H9 (cell line): ENCODE results near the gene FAAH. TPM values are rescaled to one million over a fixed set of nuclear protein-coding genes. Genes with fewer than 3 reads are reported as not detected.

ENCODE experiments used
- DNase-seq: peaks from one replicate; pipeline ENCODE4 v3.0.0-alpha.2; 2017
- H2AFZ ChIP-seq: one replicate; pipeline ENCODE4 v1.6.1; 2013; ENCODE audit warnings: mild to moderate bottlenecking, low read length, control low read depth, moderate library complexity
- H2AK5ac ChIP-seq: 2 replicates; pipeline ENCODE4 v1.6.1; 2013; ENCODE audit warnings: low read length, control low read depth, mixed read lengths; ENCODE audit not compliant: insufficient read length
- H2BK120ac ChIP-seq: one replicate; pipeline ENCODE4 v1.6.1; 2013; ENCODE audit warnings: low read depth, mild to moderate bottlenecking, low read length, control low read depth, inconsistent platforms; ENCODE audit not compliant: poor library complexity, severe bottlenecking
- H2BK12ac ChIP-seq: 2 replicates; pipeline ENCODE4 v1.6.1; 2013; ENCODE audit warnings: low read length, control low read depth, mixed read lengths, low read depth; ENCODE audit not compliant: insufficient read length
- H2BK15ac ChIP-seq: 2 replicates; pipeline ENCODE4 v1.6.1; 2013; ENCODE audit warnings: low read depth, low read length, control low read depth
- H2BK20ac ChIP-seq: one replicate; pipeline ENCODE4 v1.6.1; 2013; ENCODE audit warnings: low read depth, mild to moderate bottlenecking, low read length, control low read depth, inconsistent platforms; ENCODE audit not compliant: poor library complexity, severe bottlenecking
- H2BK5ac ChIP-seq: 2 replicates; pipeline ENCODE4 v1.6.1; 2013; ENCODE audit warnings: low read length, control low read depth, mixed read lengths; ENCODE audit not compliant: insufficient read length
- H3K14ac ChIP-seq: 2 replicates; pipeline ENCODE4 v1.6.1; 2013; ENCODE audit warnings: low read length, control low read depth; ENCODE audit not compliant: insufficient read depth
- H3K18ac ChIP-seq: 2 replicates; pipeline ENCODE4 v1.6.1; 2013; ENCODE audit warnings: low read depth, mild to moderate bottlenecking, mixed read lengths, low read length, control low read depth; ENCODE audit not compliant: insufficient read length
- H3K23ac ChIP-seq: 2 replicates; pipeline ENCODE4 v1.6.1; 2013; ENCODE audit warnings: low read length, control low read depth, mixed read lengths, low read depth; ENCODE audit not compliant: insufficient read length
- H3K23me2 ChIP-seq: 2 replicates; pipeline ENCODE4 v1.6.1; 2013; ENCODE audit warnings: low read depth, mild to moderate bottlenecking, mixed read lengths, low read length, control low read depth; ENCODE audit not compliant: insufficient read length, poor library complexity, severe bottlenecking
- H3K27ac ChIP-seq: 2 replicates; pipeline ENCODE4 v1.5.1; 2013; ENCODE audit warnings: low read length, control low read depth, mixed read lengths, low read depth; ENCODE audit not compliant: insufficient read length
- H3K27me3 ChIP-seq: 2 replicates; pipeline ENCODE4 v1.6.1; 2013; ENCODE audit warnings: low read length, control low read depth, inconsistent platforms; ENCODE audit not compliant: insufficient read depth
- H3K4ac ChIP-seq: 2 replicates; pipeline ENCODE4 v1.6.1; 2013; ENCODE audit warnings: low read depth, mild to moderate bottlenecking, control low read depth, inconsistent platforms, low read length, moderate library complexity
- H3K4me1 ChIP-seq: 2 replicates; pipeline ENCODE4 v1.6.1; 2013; ENCODE audit warnings: low read length, control low read depth, inconsistent platforms; ENCODE audit not compliant: insufficient read depth
- H3K4me2 ChIP-seq: 2 replicates; pipeline ENCODE4 v1.6.1; 2013; ENCODE audit warnings: low read length, control low read depth, mixed read lengths; ENCODE audit not compliant: insufficient read length, insufficient read depth
- H3K56ac ChIP-seq: 2 replicates; pipeline ENCODE4 v1.6.1; 2013; ENCODE audit warnings: low read depth, mild to moderate bottlenecking, mixed read lengths, low read length, control low read depth; ENCODE audit not compliant: insufficient read length
- H3K79me1 ChIP-seq: 2 replicates; pipeline ENCODE4 v1.6.1; 2013; ENCODE audit warnings: low read depth, mild to moderate bottlenecking, moderate library complexity, low read length, control low read depth, inconsistent platforms; ENCODE audit not compliant: insufficient read depth, poor library complexity, severe bottlenecking
- H3K79me2 ChIP-seq: 2 replicates; pipeline ENCODE4 v1.6.1; 2013; ENCODE audit warnings: low read length, control low read depth, inconsistent platforms; ENCODE audit not compliant: insufficient read depth
- H3K9ac ChIP-seq: 2 replicates; pipeline ENCODE4 v1.6.1; 2013; ENCODE audit warnings: low read length, control low read depth, mixed read lengths; ENCODE audit not compliant: insufficient read length; ENCODE audit errors: extremely low read depth
- H3K9me3 ChIP-seq: one replicate; pipeline ENCODE4 v1.6.1; 2013; ENCODE audit warnings: low read depth, low read length, inconsistent platforms; ENCODE audit not compliant: control insufficient read depth
- H3T11ph ChIP-seq: one replicate; pipeline ENCODE4 v1.6.1; 2013; ENCODE audit warnings: mild to moderate bottlenecking, low read length, control low read depth, inconsistent platforms
- H4K20me1 ChIP-seq: one replicate; pipeline ENCODE4 v1.6.1; 2013; ENCODE audit not compliant: control insufficient read depth, insufficient read length, insufficient read depth
- H4K5ac ChIP-seq: 2 replicates; pipeline ENCODE4 v1.6.1; 2013; ENCODE audit warnings: low read depth, mild to moderate bottlenecking, mixed read lengths, low read length, control low read depth; ENCODE audit not compliant: insufficient read length
- H4K8ac ChIP-seq: replicated peaks from 2 replicates; pipeline ENCODE4 v1.6.1; 2013; ENCODE audit warnings: low read length, control low read depth, mixed read lengths, low read depth; ENCODE audit not compliant: insufficient read length
- H4K91ac ChIP-seq: 2 replicates; pipeline ENCODE4 v1.6.1; 2013; ENCODE audit warnings: low read depth, mild to moderate bottlenecking, moderate library complexity, mixed read lengths, low read length, control low read depth; ENCODE audit not compliant: insufficient read length
- H3K27ac Mint-ChIP-seq, 3 experiments: 2 replicates in 2 of 3; 3 replicates in 1 of 3; pipeline ENCODE4 v1.8.0; 2020 to 2021; ENCODE audit warnings: mixed read lengths in 3 of 3, mild to moderate bottlenecking in 1 of 3, moderate library complexity in 1 of 3
- H3K27me3 Mint-ChIP-seq: 2 replicates; pipeline ENCODE4 v1.8.0; 2021; ENCODE audit warnings: low read depth, mild to moderate bottlenecking, moderate library complexity, mixed read lengths
- H3K36me3 Mint-ChIP-seq, 3 experiments: 2 replicates in 2 of 3; 3 replicates in 1 of 3; pipeline ENCODE4 v1.8.0; 2020 to 2021; ENCODE audit warnings: low read depth in 3 of 3, mixed read lengths in 3 of 3; ENCODE audit not compliant: insufficient read depth in 1 of 3
- H3K4me1 Mint-ChIP-seq, 2 experiments: 2 replicates each; pipeline ENCODE4 v1.8.0; 2020; ENCODE audit warnings: mixed read lengths in 2 of 2
- H3K4me3 Mint-ChIP-seq, 2 experiments: 2 replicates in 1 of 2; 3 replicates in 1 of 2; pipeline ENCODE4 v1.8.0; 2020 to 2021; ENCODE audit warnings: mild to moderate bottlenecking in 2 of 2, mixed read lengths in 2 of 2, moderate library complexity in 1 of 2
- H3K9me3 Mint-ChIP-seq, 2 experiments: 2 replicates in 1 of 2; 3 replicates in 1 of 2; pipeline ENCODE4 v1.8.0; 2020; ENCODE audit warnings: mild to moderate bottlenecking in 2 of 2, mixed read lengths in 2 of 2, moderate library complexity in 1 of 2
- CTCF ChIP-seq: fragments of 200-600 bp; sonication (generic); conservative IDR thresholded peaks from 3 replicates; pipeline ENCODE4 v1.8.0; 2021; ENCODE audit warnings: antibody characterized with exemption, mild to moderate bottlenecking
- WGBS: extraction: QIAGEN DNeasy Blood & Tissue Kit; methylation state at CpG from one replicate; pipeline ENCODE4 v1.1.7; 2013; ENCODE audit warnings: missing lambda C conversion rate, low lambda C conversion rate, mixed read lengths; ENCODE audit not compliant: insufficient read length; ENCODE audit errors: extremely low coverage; 5-methylcytosine and 5-hydroxymethylcytosine counted together
- total RNA-seq: library from RNA; stranded (reverse); gene quantifications from 2 replicates; pipeline ENCODE4 v1.2.1, GENCODE V29; 2021

FAAH gene
- total RNA-seq, 1 experiment from 2014 or later = 18.9 TPM

DNA sequence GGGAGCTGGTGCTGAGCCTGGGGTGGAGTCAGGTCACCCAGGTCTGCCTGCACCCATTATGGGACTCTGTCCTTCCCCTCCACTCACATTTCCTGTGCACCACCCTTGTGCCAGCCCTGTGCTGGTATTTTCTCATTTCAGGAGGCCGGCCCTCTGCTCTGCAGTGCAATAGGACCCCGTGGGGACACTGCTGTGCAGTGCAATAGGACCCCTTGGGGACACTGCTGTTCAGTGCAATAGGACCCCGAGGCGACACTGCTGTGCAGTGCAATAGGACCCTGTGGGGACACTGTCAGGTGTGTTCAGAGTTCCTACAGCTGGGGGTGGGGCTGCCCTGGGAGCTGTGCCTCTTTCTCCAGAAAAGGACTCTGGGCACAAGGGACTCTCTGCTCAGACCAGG is 59.3 kb downstream of the FAAH start:
- Histone ChIP-seq H2BK12ac (no peak overlapping the region), H3K79me1 (no peaks in the 10 kb centered on the region), H3K9ac (no peak overlapping the region), H3K18ac (no peak overlapping the region), H3K14ac (no peak overlapping the region), H4K8ac (no peak overlapping the region), H3T11ph (no peak overlapping the region), H2AK5ac (no peak overlapping the region), H4K5ac (no peak overlapping the region), H3K9me3 (no peaks in the 10 kb centered on the region), H2BK15ac (no peak overlapping the region), H3K56ac (no peak overlapping the region), H3K4me1 (peaks cover 2% of the 10 kb centered on the region; the same call in 1 of the 2 replicates), H3K27ac (no peak overlapping the region), H3K23me2 (peaks cover 5% of the 10 kb centered on the region), H2AFZ (no peak overlapping the region), H3K4ac (no peak overlapping the region), H4K91ac (no peak overlapping the region), H2BK5ac (no peak overlapping the region), H2BK20ac (no peak overlapping the region), H3K27me3 (peaks cover 36% of the 10 kb centered on the region), H3K23ac (no peak overlapping the region), H2BK120ac (no peak overlapping the region), H3K79me2 (no peaks in the 10 kb centered on the region), H4K20me1 (no peaks in the 10 kb centered on the region), H3K4me2 (no peak overlapping the region)
- no CpG with 5 or more reads among the region's 4 CpGs for WGBS
- H3K4me3 Mint-ChIP-seq = no peak overlapping the region
- peaks cover 98% of the 10 kb centered on the region for H3K27me3 Mint-ChIP-seq
- no peaks in the 10 kb centered on the region; a peak in 1 of 7 replicates for H3K36me3 Mint-ChIP-seq
- no peak for TF ChIP-seq CTCF
- DNase-seq = no peak
- peaks cover 30 to 54% of the 10 kb centered on the region in 2 experiments for H3K4me1 Mint-ChIP-seq
- H3K9me3 Mint-ChIP-seq = no peaks in the 10 kb centered on the region; a peak in 2 of 5 replicates
- no peak overlapping the region for H3K27ac Mint-ChIP-seq
